ENCODE results near the gene CELF6. TPM values are rescaled to one million over a fixed set of nuclear protein-coding genes. Genes with fewer than 3 reads are reported as not detected.

The CELF6 gene
- total RNA-seq, 1 experiment from 2014 or later = not detected

GRCh38 chr15:72235298-72235697 is 84.7 kb downstream of the CELF6 start:
- Histone ChIP-seq H3K36me3 (ENCODE audit: control insufficient read depth, insufficient read depth, low read length) (no peaks in the 10 kb centered on the region), H3K27me3 (replicated peaks; ENCODE audit: control insufficient read depth, insufficient read depth, low read length) (no peaks in the 10 kb centered on the region), H3K9me3 (no peaks in the 10 kb centered on the region), H3K4me3 (ENCODE audit: low read depth, low read length) (no peak overlapping the region), H3K4me1 (peaks cover 19% of the 10 kb centered on the region)
- H3K27me3 Mint-ChIP-seq (ENCODE audit: insufficient read depth, unreplicated experiment) = no peaks in the 10 kb centered on the region
- H3K27ac Mint-ChIP-seq (ENCODE audit: unreplicated experiment) = no peak overlapping the region
- no peak for TF ChIP-seq CTCF (IDR thresholded peaks at IDR 0.05; ENCODE audit: insufficient read depth in 1 of 2, low read depth in 1 of 2, low read length in 1 of 2, severe bottlenecking in 1 of 2, unreplicated experiment in 1 of 2)
- H3K4me1 Mint-ChIP-seq (ENCODE audit: low read depth, unreplicated experiment) = no peaks in the 10 kb centered on the region
- H3K4me3 Mint-ChIP-seq (ENCODE audit: unreplicated experiment) = no peak overlapping the region
- intact Hi-C loops (cut with micrococcal nuclease; ENCODE audit: unreplicated experiment) = no loop called here
- POLR2A ChIA-PET = no interaction called here
- CTCF ChIA-PET = no interaction called here
- no peaks in the 10 kb centered on the region for H3K9me3 Mint-ChIP-seq (ENCODE audit: unreplicated experiment)
- DNase-seq = no peak
- no TSS peak for BruUV-seq (replicated peaks)
- peaks cover 22% of the 10 kb centered on the region for H3K36me3 Mint-ChIP-seq (ENCODE audit: insufficient read depth, unreplicated experiment)

Other genes with a start within 250 kb of the CELF6 start
- 71.9 and 76.0 TPM in 2 replicates for gene MYO9A, start 202.0 kb downstream of the CELF6 start, total RNA-seq (2022)
- 2.0 and 3.4 TPM in 2 replicates for gene SENP8, start 201.8 kb downstream of the CELF6 start, total RNA-seq (2022)
- 1.2 and 2.0 TPM in 2 replicates for gene GRAMD2A, start 122.4 kb downstream of the CELF6 start, total RNA-seq (2022)
- 733 and 791 TPM in 2 replicates for gene PKM, start 89.0 kb downstream of the CELF6 start, total RNA-seq (2022)
- gene PARP6, start 47.6 kb downstream of the CELF6 start, total RNA-seq (2022) = 62.2 and 64.6 TPM in 2 replicates
- 151 and 153 TPM in 2 replicates for gene HEXA, start 55.9 kb upstream of the CELF6 start, total RNA-seq (2022)
- not detected in 2 replicates for gene TMEM202, start 78.1 kb upstream of the CELF6 start, total RNA-seq (2022)
- 116 and 126 TPM in 2 replicates for gene ARIH1, start 154.2 kb upstream of the CELF6 start, total RNA-seq (2022)

All from Caco-2 (cell line).